T-cell (primary cell): Measurements from ENCODE around the gene RASSF6. TPM values are rescaled to one million over a fixed set of nuclear protein-coding genes. Genes with fewer than 3 reads are reported as not detected.

Experiments
- ATAC-seq, 4 experiments: fragments of 200-7000 bp in 3 of 4; fragments of 150-1000 bp in 1 of 4; cut with Tn5 transposase; replicated peaks in 1 of 4; 1 replicate in 3 of 4; 2 replicates in 1 of 4; pipeline ENCODE4 v1.10.0; 2021; ENCODE audit warnings: moderate library complexity in 3 of 4, mild to moderate bottlenecking in 2 of 4, moderate number of reproducible peaks in 1 of 4
- CTCF ChIA-PET, 2 donors: fragments of 300-600 bp; sonication (Branson Sonifier 250); formaldehyde crosslinking; loops; one replicate each; lab custom pipeline; 2022; ENCODE audit warnings: antibody characterized with exemption in 2 of 2; lab: Charles Lee
- POLR2A ChIA-PET, 2 donors: fragments of 300-600 bp; sonication (Branson Sonifier 250); formaldehyde crosslinking; loops; one replicate each; lab custom pipeline; 2022; ENCODE audit warnings: antibody characterized with exemption in 2 of 2; lab: Charles Lee
- DNase-seq, 35 experiments: peaks; one replicate each; pipeline versions ENCODE4 v3.0.0 to v3.0.0-alpha.2; 2013 to 2023
- H3K27ac ChIP-seq: one replicate; pipeline ENCODE4 v1.5.1; 2013; ENCODE audit warnings: low read length
- H3K27me3 ChIP-seq, 2 experiments: replicated peaks in 1 of 2; 1 replicate in 1 of 2; 2 replicates in 1 of 2; pipeline versions ENCODE4 v1.6.1 to v1.7.0; 2013; ENCODE audit warnings: low read length in 1 of 2, mixed read lengths in 1 of 2; ENCODE audit not compliant: control insufficient read depth in 2 of 2, insufficient read depth in 2 of 2; ENCODE audit errors: extremely low read depth in 1 of 2
- H3K36me3 ChIP-seq, 2 donors: 1 replicate in 1 of 2; 2 replicates in 1 of 2; pipeline versions ENCODE4 v1.6.1 to v1.7.0; 2013; ENCODE audit warnings: low read length in 1 of 2; ENCODE audit not compliant: control insufficient read depth in 2 of 2, insufficient read depth in 1 of 2; ENCODE audit errors: extremely low read depth in 1 of 2
- H3K4me1 ChIP-seq, 2 experiments: 1 replicate in 1 of 2; 2 replicates in 1 of 2; pipeline versions ENCODE4 v1.6.1 to v1.7.0; 2013; ENCODE audit warnings: low read length in 2 of 2, mixed read lengths in 1 of 2; ENCODE audit not compliant: insufficient read depth in 2 of 2, control insufficient read depth in 1 of 2; ENCODE audit errors: extremely low read depth in 1 of 2
- H3K4me3 ChIP-seq, 2 donors: 1 replicate in 1 of 2; 2 replicates in 1 of 2; pipeline versions ENCODE4 v1.5.1 to v1.7.0; 2013; ENCODE audit warnings: mild to moderate bottlenecking in 2 of 2, low read length in 1 of 2, moderate library complexity in 1 of 2; ENCODE audit not compliant: control insufficient read depth in 1 of 2; ENCODE audit errors: extremely low read depth in 1 of 2
- H3K9me3 ChIP-seq: 2 replicates; pipeline ENCODE4 v1.7.0; 2013
- H3K27ac Mint-ChIP-seq, 2 donors: one replicate each; pipeline ENCODE4 v1.8.0; 2020 to 2021; ENCODE audit warnings: mild to moderate bottlenecking in 2 of 2, mixed read lengths in 2 of 2
- H3K27me3 Mint-ChIP-seq, 2 donors: one replicate each; pipeline ENCODE4 v1.8.0; 2021 to 2022; ENCODE audit warnings: mixed read lengths in 2 of 2
- H3K36me3 Mint-ChIP-seq: one replicate; pipeline ENCODE4 v1.8.0; 2021; ENCODE audit warnings: mixed read lengths
- H3K4me1 Mint-ChIP-seq, 3 donors: one replicate each; pipeline ENCODE4 v1.8.0; 2020 to 2022; ENCODE audit warnings: mixed read lengths in 3 of 3, mild to moderate bottlenecking in 1 of 3
- H3K4me3 Mint-ChIP-seq, 3 donors: one replicate each; pipeline ENCODE4 v1.8.0; 2020 to 2022; ENCODE audit warnings: mild to moderate bottlenecking in 3 of 3, mixed read lengths in 3 of 3, moderate library complexity in 3 of 3
- H3K9me3 Mint-ChIP-seq, 3 donors: one replicate each; pipeline ENCODE4 v1.8.0; 2020 to 2022; ENCODE audit warnings: mixed read lengths in 3 of 3
- WGBS: methylation state at CpG from one replicate; pipeline ENCODE4 v1.1.5; 2013; ENCODE audit warnings: missing lambda C conversion rate; ENCODE audit not compliant: insufficient coverage; 5-methylcytosine and 5-hydroxymethylcytosine counted together
- total RNA-seq, 35 experiments: library from RNA in 6 of 35; stranded (reverse) in 6 of 35; fragments of 120-200 nt in 1 of 35; gene quantifications; one replicate each; pipeline versions ENCODE4 v1.2.1 to v1.2.4 and lab custom pipeline; 2013 to 2026

The RASSF6 gene
- total RNA-seq, 5 donors from 2014 or later (not counting 1 experiment from before 2014, with no cell fraction given), result 0.25 to 1.1 (median 0.47) TPM

- ChIA-PET POLR2A (no interaction called here), CTCF (no interaction called here)
- H3K4me3 Mint-ChIP-seq, result no peak overlapping the region
- no peak for DNase-seq
- H3K36me3 Mint-ChIP-seq, result no peaks in the 10 kb centered on the region
- Histone ChIP-seq H3K36me3 (no peaks in the 10 kb centered on the region), H3K9me3 (no peaks in the 10 kb centered on the region), H3K4me1 (no peaks in the 10 kb centered on the region), H3K27me3 (no peaks in the 10 kb centered on the region), H3K4me3 (no peak overlapping the region), H3K27ac (no peak overlapping the region)
- WGBS, result no CpG with 5 or more reads among the region's 4 CpGs
- H3K27ac Mint-ChIP-seq, result no peak overlapping the region
- no peaks in the 10 kb centered on the region for H3K4me1 Mint-ChIP-seq
- ATAC-seq, result no peak
- peaks cover 0 to 3% of the 10 kb centered on the region in 2 donors for H3K27me3 Mint-ChIP-seq
- H3K9me3 Mint-ChIP-seq, result no peaks in the 10 kb centered on the region
Observed at GRCh38 chr4:73539386-73539785, 80.8 kb downstream of the RASSF6 start.

- Mint-ChIP-seq H3K4me1 (no peaks in the 10 kb centered on the region), H3K27ac (no peak overlapping the region), H3K9me3 (no peaks in the 10 kb centered on the region), H3K4me3 (no peak overlapping the region), H3K27me3 (peaks cover 0 to 3% of the 10 kb centered on the region in 2 donors), H3K36me3 (no peaks in the 10 kb centered on the region)
- DNase-seq (no peak), ATAC-seq (no peak)
- Histone ChIP-seq H3K4me1 (no peaks in the 10 kb centered on the region), H3K27ac (no peak overlapping the region), H3K9me3 (no peaks in the 10 kb centered on the region), H3K27me3 (no peaks in the 10 kb centered on the region), H3K4me3 (no peak overlapping the region), H3K36me3 (no peaks in the 10 kb centered on the region)
- CTCF ChIA-PET, result no interaction called here
- POLR2A ChIA-PET, result no interaction called here
- no CpG with 5 or more reads among the region's 2 CpGs for WGBS
Observed at GRCh38 chr4:73538162-73538561, 82.1 kb downstream of the RASSF6 start.

- Mint-ChIP-seq H3K4me1 (no peaks in the 10 kb centered on the region), H3K36me3 (no peaks in the 10 kb centered on the region), H3K27me3 (no peaks in the 10 kb centered on the region), H3K27ac (no peak overlapping the region), H3K9me3 (no peaks in the 10 kb centered on the region), H3K4me3 (no peak overlapping the region)
- Histone ChIP-seq H3K36me3 (no peaks in the 10 kb centered on the region), H3K4me1 (no peaks in the 10 kb centered on the region), H3K4me3 (no peak overlapping the region), H3K27me3 (no peaks in the 10 kb centered on the region), H3K9me3 (no peaks in the 10 kb centered on the region), H3K27ac (no peak overlapping the region)
- ChIA-PET POLR2A (interaction anchor here in 1 of 2 donors (0.6 kb wide), 1 partner anchor 1566 kb away, joined by 3 read pairs; no protein-coding TSS in a partner anchor), CTCF (no interaction called here)
- no peak for DNase-seq
- no peak for ATAC-seq
- 30% methylated on average over 1 of the region's 2 CpGs for WGBS
Observed at GRCh38 chr4:73533515-73534422, 86.5 kb downstream of the RASSF6 start.

- no peaks in the 10 kb centered on the region for H3K4me1 ChIP-seq
- Mint-ChIP-seq H3K9me3 (no peaks in the 10 kb centered on the region), H3K36me3 (no peaks in the 10 kb centered on the region), H3K27me3 (no peaks in the 10 kb centered on the region), H3K4me3 (no peak overlapping the region), H3K4me1 (no peaks in the 10 kb centered on the region), H3K27ac (no peak overlapping the region)
- no peaks in the 10 kb centered on the region for H3K36me3 ChIP-seq
- no peak for DNase-seq
- H3K27ac ChIP-seq, result no peak overlapping the region
- WGBS, result no CpG with 5 or more reads among the region's 2 CpGs
- H3K9me3 ChIP-seq, result no peaks in the 10 kb centered on the region
- H3K4me3 ChIP-seq, result no peak overlapping the region
- no peaks in the 10 kb centered on the region for H3K27me3 ChIP-seq
- no peak for ATAC-seq
- ChIA-PET POLR2A (no interaction called here), CTCF (no interaction called here)
Observed at GRCh38 chr4:73528171-73528570, 92.1 kb downstream of the RASSF6 start.

GRCh38 chr4:73527196-73527595 is 93.0 kb downstream of the RASSF6 start:
- no peak for DNase-seq

GRCh38 chr4:73525611-73526010 is 94.6 kb downstream of the RASSF6 start:
- POLR2A ChIA-PET, result no interaction called here
- ATAC-seq (no peak), DNase-seq (no peak)
- no peaks in the 10 kb centered on the region for H3K36me3 Mint-ChIP-seq
- no peak overlapping the region for H3K27ac Mint-ChIP-seq
- WGBS, result no CpG with 5 or more reads among the region's 1 CpG
- no peaks in the 10 kb centered on the region for H3K4me1 ChIP-seq
- no peaks in the 10 kb centered on the region for H3K9me3 ChIP-seq
- H3K27me3 ChIP-seq, result no peaks in the 10 kb centered on the region
- peaks cover 0 to 2% of the 10 kb centered on the region in 2 donors for H3K27me3 Mint-ChIP-seq
- no peaks in the 10 kb centered on the region for H3K4me1 Mint-ChIP-seq
- no peaks in the 10 kb centered on the region for H3K36me3 ChIP-seq
- no peak overlapping the region for H3K27ac ChIP-seq
- H3K9me3 Mint-ChIP-seq, result no peaks in the 10 kb centered on the region
- H3K4me3 Mint-ChIP-seq, result no peak overlapping the region
- CTCF ChIA-PET, result interaction anchor here in 1 of 2 donors (0.5 kb wide), 1 partner anchor 1832 kb away, joined by 13 read pairs; no protein-coding TSS in a partner anchor
- H3K4me3 ChIP-seq, result no peak overlapping the region

More at GRCh38 chr4:73527196-73527595, 93.0 kb downstream of the RASSF6 start:
- H3K27ac ChIP-seq, result no peak overlapping the region
- Mint-ChIP-seq H3K9me3 (no peaks in the 10 kb centered on the region), H3K4me1 (no peaks in the 10 kb centered on the region), H3K36me3 (no peaks in the 10 kb centered on the region), H3K27me3 (no peaks in the 10 kb centered on the region), H3K4me3 (no peak overlapping the region), H3K27ac (no peak overlapping the region)
- H3K36me3 ChIP-seq, result no peaks in the 10 kb centered on the region
- 40% methylated on average over 1 of the region's 1 CpG for WGBS
- ChIA-PET CTCF (no interaction called here), POLR2A (no interaction called here)
- no peak overlapping the region for H3K4me3 ChIP-seq
- H3K4me1 ChIP-seq, result no peaks in the 10 kb centered on the region
- no peak for ATAC-seq
- no peaks in the 10 kb centered on the region for H3K9me3 ChIP-seq
- no peaks in the 10 kb centered on the region for H3K27me3 ChIP-seq
